Measurements from ENCODE around the gene MACROD2. TPM values are rescaled to one million over a fixed set of nuclear protein-coding genes. Genes with fewer than 3 reads are reported as not detected.

MACROD2 gene
- polyA plus RNA-seq, 2 of the 4 experiments (the other 2 are of a cell fraction), result 0.96 to 1.3 TPM

DNA sequence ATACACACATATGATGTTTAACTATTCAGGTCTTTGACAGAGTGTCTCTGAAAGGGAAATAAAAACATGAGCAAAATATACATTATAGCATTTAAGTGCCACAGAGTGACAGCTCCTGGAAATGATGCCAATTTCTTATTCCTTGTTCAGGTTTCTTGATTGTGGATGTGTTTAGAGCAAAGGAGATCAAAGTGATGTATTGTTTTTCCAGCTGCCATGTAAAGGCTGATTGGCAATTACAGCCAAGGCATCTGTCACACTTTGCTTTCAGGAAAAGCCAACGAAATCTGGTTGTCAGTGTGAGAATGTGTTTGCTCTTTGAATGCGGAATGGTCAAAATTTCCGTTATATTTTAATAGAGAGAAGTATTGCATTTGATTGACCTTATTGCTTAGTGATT is 689.9 kb downstream of the MACROD2 start:
- H3K27ac ChIP-seq, result no peak overlapping the region
- DNase-seq (ENCODE audit: low read depth in 1 of 2, low spot score in 1 of 2), result no peak
- ATAC-seq, result no peak
- H3K4me1 ChIP-seq, result no peaks in the 10 kb centered on the region
- CTCF ChIA-PET, result interaction anchor here (1.2 kb wide), 1 partner anchor 8 kb away, joined by 4 read pairs; no protein-coding TSS in a partner anchor
- no peak overlapping the region for H3K4me2 ChIP-seq
- FAIRE-seq, result no peak
- no peak overlapping the region for H3K4me3 ChIP-seq
- H3K9me3 ChIP-seq, result no peaks in the 10 kb centered on the region
- 61% methylated on average over 3 of the region's 3 CpGs for WGBS (ENCODE audit: missing lambda C conversion rate)
- TF ChIP-seq KDM1A (IDR thresholded peaks at IDR 0.05; ENCODE audit: low read depth) (no peak), MAZ (IDR thresholded peaks at IDR 0.05; ENCODE audit: borderline replicate concordance, low read depth, low read length) (no peak), JUNB (IDR thresholded peaks at IDR 0.05) (no peak), EHF (CRISPR knock-in tag; IDR thresholded peaks at IDR 0.05) (no peak), TP53 (CRISPR knock-in tag; IDR thresholded peaks at IDR 0.05) (no peak), HEYL (CRISPR knock-in tag; IDR thresholded peaks at IDR 0.05) (no peak), HDAC2 (IDR thresholded peaks at IDR 0.05) (no peak), CHD2 (IDR thresholded peaks at IDR 0.05; ENCODE audit: low read length, partially characterized antibody) (no peak), RFX5 (IDR thresholded peaks at IDR 0.05) (no peak), CBX2 (IDR thresholded peaks at IDR 0.05; ENCODE audit: borderline replicate concordance, low read depth) (no peak)
- POLR2A ChIA-PET, result no interaction called here

DNA sequence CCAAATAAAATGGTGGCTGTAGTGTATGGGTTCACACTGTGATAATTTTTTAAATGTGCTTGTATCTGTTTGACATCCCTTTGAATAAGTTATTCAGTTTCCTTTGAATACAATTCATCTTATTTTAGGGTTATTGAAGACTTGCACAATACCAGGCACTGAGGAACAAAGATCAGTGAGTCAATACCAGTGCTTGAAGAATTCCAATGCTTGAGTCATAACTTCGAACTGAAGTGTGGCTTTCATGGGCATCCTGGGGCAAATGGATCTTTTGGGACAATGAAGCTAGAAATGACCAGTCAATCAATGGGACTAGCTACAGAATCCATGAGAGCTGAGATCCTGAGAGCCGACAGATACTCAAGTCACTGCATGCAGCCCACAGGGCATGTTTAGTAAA is 692.0 kb downstream of the MACROD2 start:
- H3K4me1 ChIP-seq, result no peaks in the 10 kb centered on the region
- WGBS (ENCODE audit: missing lambda C conversion rate), result 62% methylated on average over 2 of the region's 2 CpGs
- ATAC-seq (no peak), FAIRE-seq (peak; percentile 78), DNase-seq (ENCODE audit: low read depth in 1 of 2, low spot score in 1 of 2) (no peak)
- TF ChIP-seq CEBPB (IDR thresholded peaks at IDR 0.05) (0 out of 4 replicates have a peak, but pooled peaks of 1 of the 2 experiments have one; percentile 13), RNF2 (IDR thresholded peaks at IDR 0.05; ENCODE audit: borderline replicate concordance, low read depth) (no peak)
- TF ChIP-seq, protein P1, sequence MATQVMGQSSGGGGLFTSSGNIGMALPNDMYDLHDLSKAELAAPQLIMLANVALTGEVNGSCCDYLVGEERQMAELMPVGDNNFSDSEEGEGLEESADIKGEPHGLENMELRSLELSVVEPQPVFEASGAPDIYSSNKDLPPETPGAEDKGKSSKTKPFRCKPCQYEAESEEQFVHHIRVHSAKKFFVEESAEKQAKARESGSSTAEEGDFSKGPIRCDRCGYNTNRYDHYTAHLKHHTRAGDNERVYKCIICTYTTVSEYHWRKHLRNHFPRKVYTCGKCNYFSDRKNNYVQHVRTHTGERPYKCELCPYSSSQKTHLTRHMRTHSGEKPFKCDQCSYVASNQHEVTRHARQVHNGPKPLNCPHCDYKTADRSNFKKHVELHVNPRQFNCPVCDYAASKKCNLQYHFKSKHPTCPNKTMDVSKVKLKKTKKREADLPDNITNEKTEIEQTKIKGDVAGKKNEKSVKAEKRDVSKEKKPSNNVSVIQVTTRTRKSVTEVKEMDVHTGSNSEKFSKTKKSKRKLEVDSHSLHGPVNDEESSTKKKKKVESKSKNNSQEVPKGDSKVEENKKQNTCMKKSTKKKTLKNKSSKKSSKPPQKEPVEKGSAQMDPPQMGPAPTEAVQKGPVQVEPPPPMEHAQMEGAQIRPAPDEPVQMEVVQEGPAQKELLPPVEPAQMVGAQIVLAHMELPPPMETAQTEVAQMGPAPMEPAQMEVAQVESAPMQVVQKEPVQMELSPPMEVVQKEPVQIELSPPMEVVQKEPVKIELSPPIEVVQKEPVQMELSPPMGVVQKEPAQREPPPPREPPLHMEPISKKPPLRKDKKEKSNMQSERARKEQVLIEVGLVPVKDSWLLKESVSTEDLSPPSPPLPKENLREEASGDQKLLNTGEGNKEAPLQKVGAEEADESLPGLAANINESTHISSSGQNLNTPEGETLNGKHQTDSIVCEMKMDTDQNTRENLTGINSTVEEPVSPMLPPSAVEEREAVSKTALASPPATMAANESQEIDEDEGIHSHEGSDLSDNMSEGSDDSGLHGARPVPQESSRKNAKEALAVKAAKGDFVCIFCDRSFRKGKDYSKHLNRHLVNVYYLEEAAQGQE (IDR thresholded peaks at IDR 0.05), result no peak
- no peaks in the 10 kb centered on the region for H3K9me3 ChIP-seq
- no peak overlapping the region for H3K4me2 ChIP-seq
- H3K27ac ChIP-seq, result no peak overlapping the region
- ChIA-PET POLR2A (no interaction called here), CTCF (no interaction called here)
- H3K4me3 ChIP-seq, result no peak overlapping the region

DNA sequence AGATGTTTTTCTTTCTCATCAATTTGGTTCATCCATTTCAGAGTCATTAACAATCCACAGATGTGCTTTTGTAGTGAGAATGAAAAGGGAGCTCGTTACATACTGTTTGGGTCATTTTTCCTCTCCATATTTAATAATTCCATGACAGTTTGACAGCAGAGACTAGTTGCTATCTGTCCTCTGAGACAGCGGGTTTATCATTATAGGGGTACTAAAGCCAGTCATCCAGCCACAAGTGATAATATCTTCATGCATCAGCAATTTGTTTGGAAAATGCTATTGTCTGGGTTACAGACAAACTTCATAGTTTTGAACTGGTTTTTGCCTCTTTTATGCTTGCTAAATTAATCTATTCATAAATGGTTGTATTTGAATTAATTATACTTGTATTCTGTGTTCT is 692.7 kb downstream of the MACROD2 start:
- POLR2A ChIA-PET, result no interaction called here
- H3K9me3 ChIP-seq, result no peaks in the 10 kb centered on the region
- ATAC-seq (no peak), DNase-seq (ENCODE audit: low read depth in 1 of 2, low spot score in 1 of 2) (no peak), FAIRE-seq (peak; percentile 70)
- no peak overlapping the region for H3K4me3 ChIP-seq
- H3K27ac ChIP-seq, result no peak overlapping the region
- no peaks in the 10 kb centered on the region for H3K4me1 ChIP-seq
- 68% methylated on average over 2 of the region's 2 CpGs for WGBS (ENCODE audit: missing lambda C conversion rate)
- TF ChIP-seq SREBF2 (IDR thresholded peaks at IDR 0.05), result no peak
- TF ChIP-seq ZC3H11A (IDR thresholded peaks at IDR 0.05), result no peak
- TF ChIP-seq PHF8 (IDR thresholded peaks at IDR 0.05; ENCODE audit: borderline replicate concordance, low read depth), result no peak
- no peak for TF ChIP-seq CBX8 (IDR thresholded peaks at IDR 0.05)
- peak; percentile 54 for TF ChIP-seq MAFK (IDR thresholded peaks at IDR 0.05; ENCODE audit: partially characterized antibody)
- no peak for TF ChIP-seq SMC3 (IDR thresholded peaks at IDR 0.05)
- no peak for TF ChIP-seq TP53 (CRISPR knock-in tag; IDR thresholded peaks at IDR 0.05)
- CTCF ChIA-PET, result no interaction called here
- no peak overlapping the region for H3K4me2 ChIP-seq

GRCh38 chr20:14691994-14692393 is 696.7 kb downstream of the MACROD2 start:
- no peak for ATAC-seq
- CTCF ChIA-PET, result no interaction called here
- TF ChIP-seq, protein P2, sequence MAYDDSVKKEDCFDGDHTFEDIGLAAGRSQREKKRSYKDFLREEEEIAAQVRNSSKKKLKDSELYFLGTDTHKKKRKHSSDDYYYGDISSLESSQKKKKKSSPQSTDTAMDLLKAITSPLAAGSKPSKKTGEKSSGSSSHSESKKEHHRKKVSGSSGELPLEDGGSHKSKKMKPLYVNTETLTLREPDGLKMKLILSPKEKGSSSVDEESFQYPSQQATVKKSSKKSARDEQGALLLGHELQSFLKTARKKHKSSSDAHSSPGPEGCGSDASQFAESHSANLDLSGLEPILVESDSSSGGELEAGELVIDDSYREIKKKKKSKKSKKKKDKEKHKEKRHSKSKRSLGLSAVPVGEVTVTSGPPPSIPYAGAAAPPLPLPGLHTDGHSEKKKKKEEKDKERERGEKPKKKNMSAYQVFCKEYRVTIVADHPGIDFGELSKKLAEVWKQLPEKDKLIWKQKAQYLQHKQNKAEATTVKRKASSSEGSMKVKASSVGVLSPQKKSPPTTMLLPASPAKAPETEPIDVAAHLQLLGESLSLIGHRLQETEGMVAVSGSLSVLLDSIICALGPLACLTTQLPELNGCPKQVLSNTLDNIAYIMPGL (CRISPR knock-in tag; IDR thresholded peaks at IDR 0.05; ENCODE audit: borderline replicate concordance), result no peak
- TF ChIP-seq FOSL2 (IDR thresholded peaks at IDR 0.05) (no peak), FOSL2 (CRISPR knock-in tag; IDR thresholded peaks at IDR 0.05) (no peak), HOXB13 (CRISPR knock-in tag; IDR thresholded peaks at IDR 0.05; ENCODE audit: low read depth) (no peak), NR3C1 (IDR thresholded peaks at IDR 0.05) (no peak), ZC3H11A (IDR thresholded peaks at IDR 0.05) (no peak), CBX2 (IDR thresholded peaks at IDR 0.05; ENCODE audit: borderline replicate concordance, low read depth) (no peak), CHD4 (IDR thresholded peaks at IDR 0.05; ENCODE audit: borderline replicate concordance) (no peak), CBX8 (IDR thresholded peaks at IDR 0.05) (no peak)

More at GRCh38 chr20:14691994-14692393, 696.7 kb downstream of the MACROD2 start:
- H3K4me1 ChIP-seq, result no peaks in the 10 kb centered on the region
- 60% methylated on average over 3 of the region's 3 CpGs for WGBS (ENCODE audit: missing lambda C conversion rate)
- H3K27ac ChIP-seq, result no peak overlapping the region
- H3K9me3 ChIP-seq, result no peaks in the 10 kb centered on the region
- no peak overlapping the region for H3K4me3 ChIP-seq
- POLR2A ChIA-PET, result no interaction called here
- DNase-seq (ENCODE audit: low read depth in 1 of 2, low spot score in 1 of 2) (no peak), FAIRE-seq (peak; percentile 28)
- no peak overlapping the region for H3K4me2 ChIP-seq

All from A549 (cell line).